T-helper 17 cell (primary cell): ENCODE measurements around the gene PTPN7. TPM values are rescaled to one million over a fixed set of nuclear protein-coding genes. Genes with fewer than 3 reads are reported as not detected.
A peak's percentile ranks its signal among the peaks of the same experiment; 100 is the strongest.
"Not testable (repeated sequence)": the region's sequence is repeated elsewhere in the genome, so short reads cannot be mapped to it uniquely, and the experiment has no call there.

Source experiments
- ATAC-seq: fragments of 150-1000 bp; cut with Tn5 transposase; 2 replicates; pipeline ENCODE4 v1.10.0; 2021; ENCODE audit warnings: mild to moderate bottlenecking, moderate library complexity
- DNase-seq, 3 donors: peaks; one replicate each; pipeline versions ENCODE4 v3.0.0 to v3.0.0-alpha.2; 2020 to 2021
- H3K9me3 ChIP-seq: one replicate; pipeline ENCODE4 v1.7.0; 2013; ENCODE audit warnings: low read length, mild to moderate bottlenecking; ENCODE audit not compliant: control insufficient read depth, poor library complexity, severe bottlenecking
- H3K27ac Mint-ChIP-seq: one replicate; pipeline ENCODE4 v1.8.0; 2022; ENCODE audit warnings: mild to moderate bottlenecking, moderate library complexity, mixed read lengths
- H3K27me3 Mint-ChIP-seq: one replicate; pipeline ENCODE4 v1.8.0; 2022; ENCODE audit warnings: mixed read lengths
- H3K36me3 Mint-ChIP-seq: one replicate; pipeline ENCODE4 v1.8.0; 2022; ENCODE audit warnings: low read depth, mixed read lengths
- H3K4me1 Mint-ChIP-seq: one replicate; pipeline ENCODE4 v1.8.0; 2022; ENCODE audit warnings: mild to moderate bottlenecking, mixed read lengths
- H3K4me3 Mint-ChIP-seq: one replicate; pipeline ENCODE4 v1.8.0; 2022; ENCODE audit warnings: mild to moderate bottlenecking, moderate library complexity, mixed read lengths
- total RNA-seq, 4 donors: library from RNA in 2 of 4; stranded (reverse) in 2 of 4; gene quantifications; one replicate each; pipeline ENCODE4 v1.2.3 and lab custom pipeline; 2022 to 2026

PTPN7 gene
- total RNA-seq, 2 donors from 2014 or later: 97.5 to 101 TPM

GRCh38 chr1:202167708-202168415 lies 7.5 kb upstream of the PTPN7 start:
- DNase-seq (no peak), ATAC-seq (no peak)
- no peak overlapping the region for H3K4me3 Mint-ChIP-seq
- H3K4me1 Mint-ChIP-seq: peaks cover 36% of the 10 kb centered on the region
- no peak overlapping the region for H3K27ac Mint-ChIP-seq
- no peaks in the 10 kb centered on the region for H3K9me3 ChIP-seq
- no peaks in the 10 kb centered on the region for H3K36me3 Mint-ChIP-seq
- H3K27me3 Mint-ChIP-seq: no peaks in the 10 kb centered on the region

- H3K36me3 Mint-ChIP-seq, H3K27me3 Mint-ChIP-seq, ATAC-seq, H3K4me3 Mint-ChIP-seq, H3K27ac Mint-ChIP-seq, H3K9me3 ChIP-seq, DNase-seq: not testable (repeated sequence)
- H3K4me1 Mint-ChIP-seq: peaks cover 42% of the 10 kb centered on the region
These were observed 6.7 kb upstream of the PTPN7 start for GRCh38 chr1:202167054-202167453.

GRCh38 chr1:202165942-202166843 lies 5.8 kb upstream of the PTPN7 start:
- DNase-seq: no peak
- peak overlapping the region; percentile 98 for H3K27ac Mint-ChIP-seq
- ATAC-seq: no peak

DNA sequence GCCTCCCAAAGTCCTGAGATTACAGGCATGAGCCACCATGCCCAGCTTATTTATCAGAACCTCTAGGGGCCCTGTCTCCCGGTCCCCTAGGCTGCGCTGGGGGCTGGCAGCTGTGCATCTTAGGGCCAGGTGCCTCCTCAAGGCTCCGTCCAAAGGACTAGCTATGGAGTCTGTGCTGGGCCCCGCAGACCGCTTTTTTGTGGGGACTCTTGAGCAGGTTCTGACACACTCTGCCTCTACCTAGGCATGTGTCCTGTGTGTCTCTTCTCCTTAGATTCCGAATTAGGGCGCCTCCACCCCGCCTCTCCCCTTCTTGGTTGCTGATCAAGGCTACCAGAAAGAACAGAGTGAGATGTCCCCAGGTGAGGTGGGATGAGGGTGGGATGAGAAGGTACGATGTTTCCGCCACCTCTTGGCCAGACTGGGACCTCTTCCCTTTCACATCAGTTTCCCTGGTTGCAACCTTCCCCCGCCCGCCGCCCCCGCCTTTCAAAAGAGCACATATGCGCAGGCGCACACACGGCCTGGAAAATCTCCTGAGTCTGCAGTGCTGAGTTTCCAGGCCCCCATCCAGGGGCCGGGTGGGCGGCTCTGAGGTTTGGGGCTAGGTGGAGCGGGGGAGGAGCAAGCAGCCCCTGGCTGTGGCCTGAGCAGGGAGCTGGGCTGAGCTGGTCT lies 5.0 kb upstream of the PTPN7 start:
- peak overlapping the region; percentile 98 for H3K27ac Mint-ChIP-seq
- peak overlapping the region; percentile 97 for H3K4me3 Mint-ChIP-seq
- H3K9me3 ChIP-seq: no peaks in the 10 kb centered on the region
- no peaks in the 10 kb centered on the region for H3K27me3 Mint-ChIP-seq
- ATAC-seq: peak; percentile 3
- no peaks in the 10 kb centered on the region for H3K36me3 Mint-ChIP-seq
- H3K4me1 Mint-ChIP-seq: peaks cover 52% of the 10 kb centered on the region
- no peak for DNase-seq

More at GRCh38 chr1:202165942-202166843, 5.8 kb upstream of the PTPN7 start:
- Mint-ChIP-seq H3K36me3 (no peaks in the 10 kb centered on the region), H3K27me3 (no peaks in the 10 kb centered on the region), H3K4me1 (peaks cover 46% of the 10 kb centered on the region), H3K4me3 (peak overlapping the region; percentile 97)
- no peaks in the 10 kb centered on the region for H3K9me3 ChIP-seq

- H3K27ac Mint-ChIP-seq: peak overlapping the region; percentile 98
- peaks cover 56% of the 10 kb centered on the region for H3K4me1 Mint-ChIP-seq
- ATAC-seq (peak; percentile 89), DNase-seq (peak; percentile 64 to 77 (median 68))
- H3K27me3 Mint-ChIP-seq: no peaks in the 10 kb centered on the region
- H3K36me3 Mint-ChIP-seq: peaks cover 2% of the 10 kb centered on the region
- peak overlapping the region; percentile 97 for H3K4me3 Mint-ChIP-seq
- no peaks in the 10 kb centered on the region for H3K9me3 ChIP-seq
These were observed 4.1 kb upstream of the PTPN7 start for GRCh38 chr1:202164271-202165037.

GRCh38 chr1:202163281-202164270 lies 3.2 kb upstream of the PTPN7 start:
- H3K27me3 Mint-ChIP-seq: no peaks in the 10 kb centered on the region
- DNase-seq: no peak
- H3K36me3 Mint-ChIP-seq: peaks cover 3% of the 10 kb centered on the region
- no peak for ATAC-seq
- H3K4me3 Mint-ChIP-seq: peak overlapping the region; percentile 97
- peaks cover 65% of the 10 kb centered on the region for H3K4me1 Mint-ChIP-seq
- H3K9me3 ChIP-seq: no peaks in the 10 kb centered on the region
- peak overlapping the region; percentile 98 for H3K27ac Mint-ChIP-seq

DNA sequence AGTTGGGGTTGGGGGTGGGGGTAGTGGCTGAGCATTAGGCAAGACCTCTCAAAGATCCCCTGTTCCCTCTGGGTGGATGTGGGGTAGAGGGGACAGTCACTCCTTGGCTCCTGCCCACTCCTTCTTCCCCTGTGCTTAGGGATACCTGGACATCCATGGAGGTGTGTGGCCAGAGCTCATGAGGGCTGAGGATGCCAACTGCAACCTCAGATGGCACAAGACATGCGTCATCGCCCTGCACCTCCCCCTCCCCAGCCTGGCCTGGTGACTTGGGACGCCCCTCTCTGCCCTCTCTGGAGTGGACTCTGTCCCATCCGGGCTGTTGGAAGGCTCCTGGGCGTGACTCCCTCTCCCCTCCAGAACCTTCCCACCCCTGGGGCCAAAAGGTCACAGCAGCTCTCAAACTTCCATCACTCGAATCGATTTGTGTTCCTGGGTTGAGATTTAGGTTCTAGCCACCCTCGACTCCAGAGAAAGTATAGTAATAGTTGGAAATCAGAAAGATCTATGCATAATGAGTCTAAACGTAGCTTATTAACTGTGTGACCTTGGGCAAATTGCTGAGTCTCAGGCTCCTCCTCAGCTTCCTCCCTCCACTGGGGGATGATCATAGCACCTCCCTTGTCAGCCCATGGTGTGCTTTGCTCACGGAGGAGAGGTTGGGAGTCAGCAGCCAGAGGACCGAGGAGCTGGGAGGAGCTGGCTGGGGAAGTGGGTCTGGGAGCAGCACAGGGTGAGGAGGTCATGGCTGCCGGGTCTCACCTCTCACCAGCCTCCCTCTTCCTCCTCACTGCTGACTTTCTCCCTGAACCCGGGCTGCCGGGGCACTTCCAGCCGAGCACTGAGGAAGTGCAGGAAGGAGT lies 2.2 kb upstream of the PTPN7 start:
- ATAC-seq (no peak), DNase-seq (no peak)
- Mint-ChIP-seq H3K36me3 (peaks cover 3% of the 10 kb centered on the region), H3K27me3 (no peaks in the 10 kb centered on the region), H3K4me3 (peak overlapping the region; percentile 97), H3K27ac (peak overlapping the region; percentile 98), H3K4me1 (peaks cover 73% of the 10 kb centered on the region)
- no peaks in the 10 kb centered on the region for H3K9me3 ChIP-seq

GRCh38 chr1:202162047-202162417 lies 1.6 kb upstream of the PTPN7 start:
- peak overlapping the region; percentile 97 for H3K4me3 Mint-ChIP-seq
- H3K9me3 ChIP-seq: no peaks in the 10 kb centered on the region
- DNase-seq: peak in 1 of 3 donors; percentile 43
- H3K36me3 Mint-ChIP-seq: peaks cover 3% of the 10 kb centered on the region
- H3K4me1 Mint-ChIP-seq: peaks cover 70% of the 10 kb centered on the region
- H3K27ac Mint-ChIP-seq: peak overlapping the region; percentile 98
- ATAC-seq: no peak
- H3K27me3 Mint-ChIP-seq: no peaks in the 10 kb centered on the region

GRCh38 chr1:202161151-202162046 lies 997 bp upstream of the PTPN7 start:
- no peaks in the 10 kb centered on the region for H3K9me3 ChIP-seq
- no peak for DNase-seq
- Mint-ChIP-seq H3K36me3 (peaks cover 3% of the 10 kb centered on the region), H3K4me3 (peak overlapping the region; percentile 97), H3K27me3 (no peaks in the 10 kb centered on the region), H3K27ac (peak overlapping the region; percentile 98), H3K4me1 (peaks cover 67% of the 10 kb centered on the region)
- ATAC-seq: no peak

- H3K9me3 ChIP-seq: no peaks in the 10 kb centered on the region
- Mint-ChIP-seq H3K27me3 (no peaks in the 10 kb centered on the region), H3K27ac (peak overlapping the region; percentile 98), H3K36me3 (peaks cover 5% of the 10 kb centered on the region), H3K4me1 (peaks cover 72% of the 10 kb centered on the region), H3K4me3 (peak overlapping the region; percentile 97)
- ATAC-seq (peak; percentile 29), DNase-seq (no peak)
These were observed 649 bp downstream of the PTPN7 start for GRCh38 chr1:202159534-202160371.
